ENCODE measurements around the gene MALRD1. TPM values are rescaled to one million over a fixed set of nuclear protein-coding genes. Genes with fewer than 3 reads are reported as not detected.

Gene MALRD1
- total RNA-seq, 4 donors from 2014 or later: 0.75 to 2.4 (median 0.82) TPM; not detected in 1

DNA sequence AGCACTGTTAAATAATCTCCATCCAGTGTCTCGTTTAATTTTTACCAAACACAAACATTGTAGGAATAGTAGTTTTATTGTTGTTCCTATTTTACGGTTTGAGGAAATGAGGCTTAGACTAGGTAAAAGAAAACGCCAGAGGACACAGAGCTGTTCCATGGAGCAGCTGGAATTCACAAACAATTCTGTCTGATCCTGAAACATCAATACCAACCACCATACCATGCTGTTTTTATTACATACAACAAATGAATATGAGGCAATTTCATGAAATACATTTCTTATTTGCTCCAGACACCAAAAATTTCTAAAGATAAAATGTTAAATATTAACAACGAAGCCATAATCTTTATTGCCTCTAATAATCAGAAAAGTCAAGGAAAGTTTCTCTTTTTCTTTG, 9.4 kb downstream of the MALRD1 start:
- Histone ChIP-seq H3K4me1 (peaks cover 0 to 3% (median 0%) of the 10 kb centered on the region in 4 donors), H3K4me3 (no peak overlapping the region), H3K27me3 (no peaks in the 10 kb centered on the region), H3K27ac (no peak overlapping the region), H3K9me3 (no peaks in the 10 kb centered on the region), H3K36me3 (no peaks in the 10 kb centered on the region)
- TF ChIP-seq POLR2AphosphoS5 (IDR thresholded peaks at IDR 0.05) (no peak), EP300 (IDR thresholded peaks at IDR 0.05; ENCODE audit: low read depth) (no peak), POLR2A (IDR thresholded peaks at IDR 0.05) (no peak)
- TF ChIP-seq, protein P1, sequence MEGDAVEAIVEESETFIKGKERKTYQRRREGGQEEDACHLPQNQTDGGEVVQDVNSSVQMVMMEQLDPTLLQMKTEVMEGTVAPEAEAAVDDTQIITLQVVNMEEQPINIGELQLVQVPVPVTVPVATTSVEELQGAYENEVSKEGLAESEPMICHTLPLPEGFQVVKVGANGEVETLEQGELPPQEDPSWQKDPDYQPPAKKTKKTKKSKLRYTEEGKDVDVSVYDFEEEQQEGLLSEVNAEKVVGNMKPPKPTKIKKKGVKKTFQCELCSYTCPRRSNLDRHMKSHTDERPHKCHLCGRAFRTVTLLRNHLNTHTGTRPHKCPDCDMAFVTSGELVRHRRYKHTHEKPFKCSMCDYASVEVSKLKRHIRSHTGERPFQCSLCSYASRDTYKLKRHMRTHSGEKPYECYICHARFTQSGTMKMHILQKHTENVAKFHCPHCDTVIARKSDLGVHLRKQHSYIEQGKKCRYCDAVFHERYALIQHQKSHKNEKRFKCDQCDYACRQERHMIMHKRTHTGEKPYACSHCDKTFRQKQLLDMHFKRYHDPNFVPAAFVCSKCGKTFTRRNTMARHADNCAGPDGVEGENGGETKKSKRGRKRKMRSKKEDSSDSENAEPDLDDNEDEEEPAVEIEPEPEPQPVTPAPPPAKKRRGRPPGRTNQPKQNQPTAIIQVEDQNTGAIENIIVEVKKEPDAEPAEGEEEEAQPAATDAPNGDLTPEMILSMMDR (IDR thresholded peaks at IDR 0.05): no peak
- intact Hi-C loops (cut with DNase I; ENCODE audit: low total_unique reads) (no loop called here), in situ Hi-C loops (cut with MboI; ENCODE audit: low pct_ligation_motif_present in 1 of 4, low pct_unique_long_range_greater_than_20kb in 1 of 4, low sequenced_read_pairs in 3 of 4) (no loop called here)
- WGBS, 2 donors (ENCODE audit: low coverage in 1 of 2): 24 to 31% methylated on average over 4 of the region's 4 CpGs
- no peak for DNase-seq

DNA sequence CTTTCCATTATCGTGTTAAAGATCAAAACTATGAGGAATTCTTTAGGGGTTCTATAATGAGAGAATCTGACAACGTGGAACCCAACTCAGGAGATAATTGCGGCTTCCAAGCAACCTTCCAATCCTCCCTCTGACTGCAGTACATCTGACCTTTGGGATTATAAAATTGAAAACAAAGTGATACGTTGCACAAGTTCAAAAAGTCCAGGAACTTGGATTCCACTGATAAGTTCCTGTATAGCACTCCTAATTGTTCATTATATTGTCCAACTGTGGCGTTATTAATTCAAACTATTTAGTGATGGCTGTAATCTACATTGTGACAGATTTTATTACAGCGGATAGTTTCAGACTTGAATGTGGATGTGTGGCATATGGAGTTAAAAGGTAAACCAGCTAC, 15.4 kb downstream of the MALRD1 start:
- Histone ChIP-seq H3K9me3 (no peaks in the 10 kb centered on the region), H3K27ac (no peak overlapping the region), H3K36me3 (no peaks in the 10 kb centered on the region), H3K27me3 (no peaks in the 10 kb centered on the region), H3K4me3 (no peak overlapping the region), H3K4me1 (no peaks in the 10 kb centered on the region)
- TF ChIP-seq POLR2AphosphoS5 (IDR thresholded peaks at IDR 0.05): no peak
- TF ChIP-seq, protein P1 (IDR thresholded peaks at IDR 0.05): no peak
- TF ChIP-seq EP300 (IDR thresholded peaks at IDR 0.05; ENCODE audit: low read depth): no peak
- TF ChIP-seq POLR2A (IDR thresholded peaks at IDR 0.05): no peak
- in situ Hi-C loops (cut with MboI; ENCODE audit: low pct_ligation_motif_present in 1 of 4, low pct_unique_long_range_greater_than_20kb in 1 of 4, low sequenced_read_pairs in 3 of 4): no loop called here
- DNase-seq: no peak
- intact Hi-C loops (cut with DNase I; ENCODE audit: low total_unique reads): no loop called here
- 75 to 77% methylated on average over 6 of the region's 6 CpGs for WGBS, 2 donors (ENCODE audit: low coverage in 1 of 2)

DNA sequence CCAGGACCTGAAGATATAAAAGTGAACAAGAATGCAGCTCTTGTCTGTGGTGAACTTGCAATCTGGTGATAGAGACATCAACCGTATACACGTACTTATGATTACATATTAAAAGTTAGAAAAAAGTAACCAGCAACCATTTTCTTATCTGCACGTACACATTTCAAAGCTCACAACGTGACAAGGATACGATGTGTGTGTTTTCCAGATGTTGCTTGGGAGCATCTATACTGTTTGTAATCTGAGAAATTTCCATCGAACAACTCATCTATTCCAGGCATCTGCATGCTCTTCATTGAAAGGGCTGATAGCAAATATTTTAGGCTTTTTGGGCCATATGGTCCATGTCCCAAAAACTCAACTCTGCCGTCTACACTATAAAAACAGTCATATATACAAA, 23.3 kb downstream of the MALRD1 start:
- 71% methylated on average over 7 of the region's 7 CpGs for WGBS, 2 donors (ENCODE audit: low coverage in 1 of 2)
- TF ChIP-seq, protein P1 (IDR thresholded peaks at IDR 0.05): no peak
- no peak for TF ChIP-seq POLR2AphosphoS5 (IDR thresholded peaks at IDR 0.05)
- no peak for TF ChIP-seq EP300 (IDR thresholded peaks at IDR 0.05; ENCODE audit: low read depth)
- TF ChIP-seq POLR2A (IDR thresholded peaks at IDR 0.05): no peak
- no peak overlapping the region for H3K27ac ChIP-seq
- H3K4me3 ChIP-seq: no peak overlapping the region
- H3K4me1 ChIP-seq: no peaks in the 10 kb centered on the region
- no peaks in the 10 kb centered on the region for H3K9me3 ChIP-seq
- in situ Hi-C loops (cut with MboI; ENCODE audit: low pct_ligation_motif_present in 1 of 4, low pct_unique_long_range_greater_than_20kb in 1 of 4, low sequenced_read_pairs in 3 of 4) (no loop called here), intact Hi-C loops (cut with DNase I; ENCODE audit: low total_unique reads) (no loop called here)
- no peaks in the 10 kb centered on the region for H3K27me3 ChIP-seq
- no peak for DNase-seq
- no peaks in the 10 kb centered on the region for H3K36me3 ChIP-seq

DNA sequence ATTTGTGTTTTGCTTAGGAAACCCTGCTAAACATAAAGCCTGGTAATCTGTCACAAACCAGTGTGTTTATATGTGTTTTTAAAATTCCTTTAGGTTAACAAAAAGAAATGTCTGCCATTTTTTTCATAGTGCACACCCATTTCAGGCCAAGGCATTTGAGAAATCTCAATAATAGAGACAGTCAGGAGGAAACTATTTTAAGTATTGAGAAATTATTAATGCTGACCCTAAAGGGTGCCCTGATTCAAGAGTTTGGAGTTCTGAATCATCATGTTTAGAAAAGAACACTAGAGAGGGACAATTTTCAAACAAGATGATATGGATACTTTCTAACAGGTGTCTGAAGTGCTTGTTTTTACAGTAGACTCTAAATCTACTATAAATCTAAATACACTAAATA, 28.7 kb downstream of the MALRD1 start:
- TF ChIP-seq POLR2A (IDR thresholded peaks at IDR 0.05) (no peak), POLR2AphosphoS5 (IDR thresholded peaks at IDR 0.05) (no peak), EP300 (IDR thresholded peaks at IDR 0.05; ENCODE audit: low read depth) (no peak)
- TF ChIP-seq, protein P1 (IDR thresholded peaks at IDR 0.05): no peak
- in situ Hi-C loops (cut with MboI; ENCODE audit: low pct_ligation_motif_present in 1 of 4, low pct_unique_long_range_greater_than_20kb in 1 of 4, low sequenced_read_pairs in 3 of 4) (no loop called here), intact Hi-C loops (cut with DNase I; ENCODE audit: low total_unique reads) (no loop called here)
- Histone ChIP-seq H3K4me1 (no peaks in the 10 kb centered on the region), H3K27ac (no peak overlapping the region), H3K36me3 (no peaks in the 10 kb centered on the region), H3K9me3 (no peaks in the 10 kb centered on the region), H3K27me3 (no peaks in the 10 kb centered on the region), H3K4me3 (no peak overlapping the region)
- DNase-seq: no peak
